Left renal cortex interstitium (tissue), 4 donors: Measurements from ENCODE around the gene CALY. TPM values are rescaled to one million over a fixed set of nuclear protein-coding genes. Genes with fewer than 3 reads are reported as not detected.
A peak's percentile ranks its signal among the peaks of the same experiment; 100 is the strongest.

Experiments used
- DNase-seq, 4 donors: peaks; one replicate each; pipeline ENCODE4 v3.0.0-alpha.2; 2013; ENCODE audit warnings: low read depth in 4 of 4, low spot score in 2 of 4, missing footprints in 1 of 4
- polyA plus RNA-seq, 4 donors: library from polyadenylated mRNA; unstranded; fragments of 120-200 nt; gene quantifications; one replicate each; pipeline ENCODE4 v1.2.1, GENCODE V29; 2013; ENCODE audit not compliant: insufficient read length in 4 of 4

CALY gene
- polyA plus RNA-seq, 4 donors: 0.31 to 0.73 TPM; not detected in 2

DNA sequence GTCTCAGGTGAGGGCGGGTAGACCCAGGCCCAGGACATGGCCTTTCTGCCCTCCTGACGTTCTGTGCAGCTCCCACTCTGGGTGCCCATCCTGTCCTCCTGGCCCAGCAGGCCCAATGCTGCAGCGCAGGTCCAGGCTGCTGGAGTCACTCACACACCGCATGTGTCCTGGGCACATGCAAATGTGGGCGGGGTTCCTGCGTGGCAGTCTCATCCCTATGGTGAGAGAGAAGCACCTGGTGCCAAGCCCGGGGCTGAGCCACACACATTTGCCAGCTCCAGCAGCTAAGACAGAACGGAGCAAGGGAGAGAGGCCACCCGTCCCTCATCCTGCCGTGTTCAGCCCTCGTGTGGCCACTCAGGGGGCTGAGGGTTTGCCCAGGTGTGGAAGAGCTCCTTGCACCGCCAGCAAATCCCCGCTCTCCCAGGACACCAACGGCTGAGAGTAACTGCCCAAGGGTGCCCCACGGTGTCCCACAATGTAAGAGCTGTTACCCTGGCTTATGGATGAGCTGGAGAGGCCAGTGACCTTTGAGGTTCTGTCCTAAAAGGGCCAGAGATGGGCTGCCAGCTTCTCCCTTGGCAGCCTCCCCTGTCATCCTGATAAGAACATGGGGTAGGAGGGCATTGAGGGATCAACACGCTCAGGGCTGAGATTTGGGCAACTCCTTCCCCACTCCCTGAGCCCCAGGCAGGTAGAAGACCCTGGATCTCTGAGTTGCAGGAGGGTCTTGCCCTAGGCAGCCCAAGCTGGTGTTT is 16.7 kb upstream of the CALY start:
- no peak for DNase-seq

DNA sequence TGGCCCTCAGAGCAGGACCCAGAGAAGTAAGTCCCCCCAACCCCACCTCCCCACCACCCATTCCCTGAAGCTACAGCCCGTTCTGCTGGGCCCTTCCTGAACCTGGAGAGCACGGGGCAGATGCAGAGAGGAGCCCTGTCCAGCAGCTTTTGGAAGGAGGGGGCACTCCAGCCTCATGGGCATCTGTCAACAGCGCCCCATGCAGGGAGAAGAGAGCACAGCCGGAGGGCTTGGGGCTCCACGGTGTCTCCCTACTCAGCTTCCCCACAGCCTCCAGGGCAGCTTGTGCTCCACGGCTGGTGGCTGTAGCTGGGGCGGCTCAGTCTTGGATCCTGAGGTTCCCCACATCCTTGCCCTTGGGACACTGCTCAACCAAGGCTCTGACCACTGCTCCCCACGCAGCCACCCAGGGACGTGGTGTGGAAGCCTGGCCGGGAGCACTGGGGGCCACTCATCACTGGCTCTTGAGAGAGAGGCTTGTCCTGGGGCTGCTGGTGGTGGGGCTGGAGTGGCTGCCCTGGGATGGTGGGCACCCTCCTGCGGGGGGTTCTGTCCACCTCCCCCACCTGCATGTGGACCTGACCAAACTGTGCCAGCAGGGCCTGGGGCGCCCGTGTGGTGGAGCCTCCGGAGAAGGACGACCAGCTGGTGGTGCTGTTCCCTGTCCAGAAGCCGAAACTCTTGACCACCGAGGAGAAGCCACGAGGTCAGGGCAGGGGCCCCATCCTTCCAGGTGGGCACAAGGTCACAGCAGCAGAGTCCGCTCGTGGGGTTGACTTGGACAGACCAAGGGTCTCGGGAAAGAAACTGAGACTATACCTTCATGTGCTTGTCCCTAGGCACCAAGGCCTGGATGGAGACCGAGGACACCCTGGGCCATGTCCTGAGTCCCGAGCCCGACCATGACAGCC is 15.0 kb upstream of the CALY start:
- DNase-seq: no peak

DNA sequence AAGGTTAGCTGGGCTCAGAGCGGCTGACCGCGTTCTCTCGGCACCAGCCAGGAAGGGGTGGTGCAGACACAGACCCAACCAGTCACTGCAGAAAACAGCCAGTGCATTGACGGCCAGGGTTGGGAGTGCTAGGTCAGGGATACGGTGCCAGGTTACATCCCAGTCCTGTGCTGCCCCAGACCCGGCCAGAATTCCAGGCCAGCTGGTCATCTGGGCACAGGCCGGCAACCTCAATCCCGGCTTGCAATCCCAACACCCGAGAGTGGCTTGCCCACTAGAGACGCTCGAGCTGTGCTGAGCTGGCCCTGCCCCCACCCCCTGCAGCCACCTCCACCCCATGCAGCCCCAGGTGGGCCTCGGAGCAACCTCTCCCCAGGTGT is 14.2 kb upstream of the CALY start:
- no peak for DNase-seq

DNA sequence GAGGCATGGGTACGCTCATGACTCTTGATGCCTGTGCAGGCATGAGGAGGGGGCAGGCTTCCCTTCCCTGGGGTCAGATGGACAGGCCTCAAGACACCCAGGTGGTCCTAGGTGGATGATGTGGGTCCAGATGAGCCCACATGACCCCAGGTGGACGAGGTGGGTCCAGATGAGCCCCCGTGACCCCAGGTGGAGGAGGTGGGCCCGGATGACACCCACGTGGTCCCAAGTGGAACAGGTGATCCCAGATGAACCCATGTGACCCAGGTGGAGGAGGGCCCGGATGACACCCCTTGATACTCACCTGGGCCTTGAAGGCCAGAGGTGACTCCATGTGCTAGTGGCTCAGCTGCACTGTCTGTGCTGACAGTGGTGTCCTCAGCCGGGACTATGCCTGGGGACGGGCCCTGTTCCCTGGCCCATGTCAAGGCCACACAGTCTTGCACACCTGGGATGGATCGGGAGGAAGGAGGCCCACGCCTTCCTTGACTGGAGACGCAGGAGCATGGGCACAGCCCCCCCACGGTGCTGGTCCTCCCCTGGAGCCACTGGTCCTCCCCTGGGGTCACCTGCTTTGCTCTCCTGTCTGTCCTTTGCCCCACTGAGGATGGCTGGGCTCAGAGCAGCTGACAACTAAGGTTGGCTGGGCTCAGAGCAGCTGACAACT is 13.7 kb upstream of the CALY start:
- DNase-seq: no peak

DNA sequence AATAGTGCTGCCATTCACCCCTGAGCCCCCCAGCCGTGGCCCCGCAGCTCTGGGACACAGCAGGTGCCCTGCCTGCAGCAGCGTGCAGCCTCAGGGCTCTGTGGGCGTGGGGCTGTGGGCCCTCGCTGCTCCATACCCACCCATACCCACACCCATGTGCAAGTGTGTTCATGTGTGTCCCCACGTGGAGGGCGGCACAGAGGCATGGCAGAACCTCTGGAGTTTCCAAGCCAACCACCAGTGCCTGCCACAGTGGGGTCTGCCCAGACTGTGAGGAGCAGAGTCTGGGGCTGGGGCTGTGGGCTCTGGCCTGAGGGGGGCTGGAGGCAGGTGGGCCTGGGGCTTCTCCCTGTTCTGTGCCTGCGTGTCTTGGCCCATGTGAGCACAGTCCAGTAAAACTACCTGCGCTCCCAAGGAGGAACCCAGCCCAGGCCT is 12.9 kb upstream of the CALY start:
- no peak for DNase-seq

DNA sequence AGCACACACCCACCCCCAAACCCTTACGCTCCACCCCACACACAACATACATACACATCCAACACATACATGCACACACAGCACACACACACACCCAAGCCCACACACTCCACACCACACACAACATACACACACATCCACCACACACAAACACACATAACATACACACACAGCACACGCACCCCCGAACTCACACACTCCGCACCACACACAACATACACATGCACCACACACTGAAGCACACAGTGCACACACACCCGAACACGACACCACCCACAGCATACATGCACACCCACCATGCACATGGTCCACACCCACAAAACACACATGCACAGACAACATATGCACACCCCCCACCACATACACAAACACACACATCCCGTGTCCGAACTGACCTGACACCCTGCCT is 12.5 kb upstream of the CALY start:
- no peak for DNase-seq

DNA sequence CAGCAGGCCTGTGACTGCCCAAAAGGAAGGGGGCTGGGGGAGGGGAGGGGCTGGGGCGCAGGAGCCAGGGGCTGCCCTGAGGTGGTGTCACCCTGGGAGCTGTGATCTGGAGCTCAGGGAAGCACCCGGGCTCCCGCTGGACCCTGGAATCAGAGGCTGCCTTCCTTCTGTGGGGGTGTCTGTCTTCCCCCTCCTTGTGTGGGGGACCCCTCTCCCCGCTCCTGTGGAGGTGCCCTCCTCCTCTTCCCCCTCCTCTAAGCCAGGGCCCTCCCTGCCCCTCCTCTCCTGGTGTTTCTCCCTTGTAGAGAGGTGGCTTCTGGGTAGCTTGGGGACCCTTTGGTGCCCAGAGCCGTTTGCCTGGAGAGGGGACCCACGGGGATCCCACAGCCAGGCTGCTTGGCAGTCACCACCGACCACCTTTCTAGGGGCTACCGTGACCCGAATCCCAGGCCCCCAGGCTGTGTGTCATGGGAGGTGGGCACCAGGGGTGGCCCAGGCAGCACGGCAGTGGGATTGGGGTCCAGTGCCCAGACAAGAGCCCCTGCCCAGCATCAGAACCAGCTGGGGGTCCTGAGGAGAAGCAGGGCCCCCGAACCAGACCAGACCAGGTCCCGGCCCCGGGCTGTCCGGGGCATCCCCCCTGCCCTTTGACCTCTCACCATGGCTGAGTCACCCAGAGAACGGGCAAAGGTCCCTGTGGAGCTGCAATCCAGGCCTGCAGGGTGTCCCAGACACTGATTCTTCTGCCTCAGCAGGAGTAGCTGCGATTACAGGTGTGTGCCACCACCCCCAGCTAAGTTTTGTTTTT is 11.2 kb upstream of the CALY start:
- DNase-seq: no peak

DNA sequence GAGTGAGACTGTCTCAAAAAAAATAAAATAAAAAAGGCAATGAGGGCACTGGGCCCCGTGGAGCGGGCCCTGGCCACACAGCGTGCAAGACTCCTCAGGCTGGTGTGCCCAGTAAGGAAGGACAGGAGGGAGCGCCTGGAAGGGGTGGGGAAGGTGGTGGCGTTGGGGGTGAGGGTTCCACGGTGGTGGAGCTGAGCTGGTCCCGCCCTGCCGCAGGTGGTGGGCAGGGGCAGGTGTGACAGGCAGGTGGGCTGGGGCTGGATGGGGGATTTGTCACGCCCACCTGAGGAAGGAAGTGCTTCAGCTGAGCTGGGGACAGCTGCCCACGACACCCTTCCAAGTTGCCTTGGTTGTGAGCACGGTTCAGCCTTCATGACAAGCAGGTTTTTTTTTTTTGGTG is 9.7 kb upstream of the CALY start:
- DNase-seq: no peak

DNA sequence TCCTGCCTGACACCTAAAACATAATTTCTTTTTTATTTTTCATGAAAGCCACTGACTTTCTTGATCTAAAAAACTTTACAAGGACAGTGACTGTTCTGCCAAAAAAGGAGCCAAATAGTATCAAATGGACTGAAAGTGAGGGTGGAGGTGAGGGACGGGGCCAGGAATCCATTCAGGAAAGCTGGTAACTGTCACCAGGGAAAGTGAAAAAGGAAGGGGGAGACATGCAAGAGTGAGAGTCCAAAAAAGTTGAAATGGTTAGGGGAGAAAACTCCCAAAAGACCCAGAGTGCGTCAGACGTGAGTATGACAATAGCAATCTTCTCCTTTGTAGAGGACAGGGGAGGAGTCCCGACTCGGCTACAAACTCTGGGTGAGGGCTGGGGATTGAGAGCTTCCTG is 7.5 kb upstream of the CALY start:
- DNase-seq: no peak

DNA sequence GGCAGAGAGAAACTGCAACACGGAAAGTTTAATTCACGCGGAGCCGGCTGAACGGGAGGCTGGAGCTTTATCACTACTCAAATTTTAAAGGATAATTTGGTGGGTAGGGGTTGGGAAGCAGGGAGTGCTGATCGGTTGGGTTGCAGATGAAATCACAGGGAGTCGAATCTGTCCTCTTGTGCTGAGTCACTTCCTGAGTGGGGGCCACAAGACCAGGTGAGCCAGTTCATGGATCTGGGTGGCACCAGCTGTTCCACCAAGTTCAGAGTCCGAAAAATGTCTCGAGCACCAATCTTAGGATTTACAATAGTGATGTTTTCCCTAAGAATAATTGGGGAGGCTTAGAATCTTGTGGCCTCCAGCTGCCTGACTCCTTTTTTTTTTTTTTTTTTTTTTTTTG is 6.9 kb upstream of the CALY start:
- no peak for DNase-seq

DNA sequence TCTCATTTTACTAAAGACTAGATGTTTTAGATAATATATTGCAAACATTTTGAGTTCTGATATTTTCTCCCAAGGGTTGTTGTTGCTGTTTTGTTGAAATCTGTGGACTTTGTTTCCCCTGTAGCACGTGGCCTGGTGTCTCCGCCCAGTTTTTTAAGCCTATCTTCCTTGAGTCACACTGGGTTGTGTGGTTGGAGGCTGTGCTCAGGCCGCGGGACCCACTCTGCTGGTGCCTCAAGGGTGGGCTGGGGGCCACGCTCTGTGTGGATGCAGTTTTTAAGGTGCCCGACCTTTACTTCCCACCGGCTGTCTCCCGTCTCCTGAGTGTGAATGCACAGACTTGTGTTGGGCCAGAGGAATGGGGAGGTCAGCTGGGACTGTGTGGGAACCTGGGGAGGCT is 6.2 kb upstream of the CALY start:
- DNase-seq: no peak

DNA sequence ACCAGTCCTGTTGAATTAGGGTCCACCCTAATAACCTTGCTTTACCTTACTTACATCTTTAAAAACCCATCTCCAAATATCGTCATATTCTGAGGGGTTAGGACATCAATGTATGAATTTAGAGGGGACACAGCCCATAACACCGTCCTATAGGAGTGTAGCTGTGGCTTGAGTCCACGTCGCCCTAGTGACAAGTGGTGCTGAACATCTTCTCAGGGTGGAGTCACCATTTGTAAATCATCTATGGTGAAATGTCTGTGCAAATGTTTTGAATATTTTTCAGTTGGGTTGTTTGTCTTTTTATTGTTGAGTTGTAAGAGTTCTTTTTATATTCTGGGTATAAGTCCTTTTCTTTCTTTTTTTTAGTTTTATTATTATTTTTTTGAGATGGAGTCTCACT is 5.3 kb upstream of the CALY start:
- no peak for DNase-seq

DNA sequence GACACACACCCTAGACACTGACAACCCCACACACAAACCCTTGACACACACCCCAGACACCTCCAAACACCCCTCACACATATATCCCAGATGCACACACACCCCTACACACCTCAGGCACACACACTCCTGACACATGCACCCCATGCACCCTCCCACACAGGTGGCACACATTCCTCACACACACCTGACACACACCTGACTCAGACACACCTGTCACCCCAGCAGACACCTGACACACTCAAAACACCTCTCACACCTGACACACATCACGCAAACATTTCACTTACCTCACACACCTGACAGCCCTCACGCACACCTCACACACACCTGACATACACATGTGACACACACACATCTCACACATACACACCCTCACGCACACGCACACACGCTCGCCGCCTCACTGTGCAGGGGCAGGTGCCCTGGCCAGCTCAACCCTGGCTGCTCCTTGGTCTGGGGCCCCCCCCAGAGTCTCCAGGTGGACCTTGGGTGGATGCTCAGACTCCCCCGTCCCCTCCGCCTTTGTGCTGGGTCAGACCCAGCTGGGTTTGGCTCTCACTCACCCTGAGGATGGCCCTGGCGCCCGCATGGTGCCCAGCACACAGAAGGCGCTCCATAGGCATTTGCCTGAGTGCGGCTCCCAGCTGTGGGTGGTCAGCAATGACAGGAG is 3.1 kb upstream of the CALY start:
- no peak for DNase-seq

DNA sequence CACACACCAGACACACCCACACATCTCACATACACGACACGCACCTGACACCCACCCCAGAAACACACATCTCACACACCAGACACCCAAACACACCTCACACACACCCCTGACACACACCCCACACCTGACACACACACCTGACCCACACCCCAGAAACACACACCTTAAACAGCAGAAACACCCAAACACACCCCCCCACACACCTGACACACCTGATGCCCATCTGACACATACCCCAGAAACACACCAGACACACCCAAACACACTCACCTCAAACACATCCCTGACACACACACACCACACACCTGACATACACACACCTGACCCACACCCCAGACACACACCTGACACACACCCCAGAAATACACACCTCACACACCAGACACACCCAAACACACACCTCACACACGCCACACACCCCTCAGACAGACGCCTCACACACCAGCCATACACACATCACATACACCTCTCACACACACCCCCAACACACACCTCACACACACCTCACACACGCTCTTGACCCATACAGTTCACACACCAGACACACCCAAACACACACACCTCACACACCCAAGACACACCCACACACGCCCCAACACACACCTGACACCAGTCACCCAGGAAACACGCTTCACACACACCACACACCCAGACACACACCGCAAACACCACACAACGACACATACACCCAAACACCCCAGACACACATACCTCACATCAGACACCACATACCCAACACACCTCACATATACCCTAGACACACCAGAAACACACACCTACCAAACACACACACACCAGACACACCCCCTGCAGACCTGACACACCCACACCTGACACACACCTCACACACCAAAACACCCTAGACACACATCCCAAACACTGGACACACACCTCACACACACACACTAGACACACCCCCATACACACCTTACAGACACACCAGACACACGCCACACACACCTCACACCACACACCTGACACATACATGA is 1.7 kb upstream of the CALY start:
- DNase-seq: no peak

DNA sequence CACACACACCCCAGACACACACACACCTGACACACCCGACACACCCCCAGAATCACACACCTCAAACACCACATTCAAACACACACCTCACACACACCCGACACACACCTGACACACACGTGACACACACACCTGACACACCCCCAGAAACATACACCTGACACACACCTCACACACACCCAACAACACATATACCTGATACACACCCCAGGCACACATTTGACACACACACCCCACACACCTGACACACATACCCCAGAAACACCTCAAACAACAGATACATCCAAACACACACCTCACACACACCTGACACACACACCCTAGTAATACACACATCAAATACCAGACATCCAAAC is 652 bp upstream of the CALY start:
- DNase-seq: no peak

DNA sequence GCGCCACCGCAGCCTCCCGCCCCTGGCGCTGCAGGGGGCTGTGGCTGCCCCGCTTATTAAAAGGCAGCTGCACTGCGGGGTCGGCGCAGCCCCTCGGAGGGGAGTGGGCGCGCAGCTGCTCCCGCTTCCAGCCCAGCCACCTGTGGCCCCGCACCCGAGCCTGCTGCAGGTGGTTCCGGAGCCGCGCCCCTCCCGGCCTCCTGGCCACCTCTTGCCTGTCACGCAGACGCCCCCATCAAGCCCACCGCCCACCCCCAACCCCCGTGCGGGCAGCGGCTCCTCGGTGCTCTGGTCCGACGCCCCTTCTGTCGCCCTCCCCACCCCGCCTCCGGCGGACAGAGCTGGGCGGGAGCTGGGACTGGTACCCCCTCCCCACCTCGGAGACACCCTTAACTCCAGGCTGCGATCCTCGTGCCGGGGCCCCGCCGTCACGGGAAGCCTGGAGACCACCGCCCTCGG is 549 bp downstream of the CALY start:
- DNase-seq: no peak

DNA sequence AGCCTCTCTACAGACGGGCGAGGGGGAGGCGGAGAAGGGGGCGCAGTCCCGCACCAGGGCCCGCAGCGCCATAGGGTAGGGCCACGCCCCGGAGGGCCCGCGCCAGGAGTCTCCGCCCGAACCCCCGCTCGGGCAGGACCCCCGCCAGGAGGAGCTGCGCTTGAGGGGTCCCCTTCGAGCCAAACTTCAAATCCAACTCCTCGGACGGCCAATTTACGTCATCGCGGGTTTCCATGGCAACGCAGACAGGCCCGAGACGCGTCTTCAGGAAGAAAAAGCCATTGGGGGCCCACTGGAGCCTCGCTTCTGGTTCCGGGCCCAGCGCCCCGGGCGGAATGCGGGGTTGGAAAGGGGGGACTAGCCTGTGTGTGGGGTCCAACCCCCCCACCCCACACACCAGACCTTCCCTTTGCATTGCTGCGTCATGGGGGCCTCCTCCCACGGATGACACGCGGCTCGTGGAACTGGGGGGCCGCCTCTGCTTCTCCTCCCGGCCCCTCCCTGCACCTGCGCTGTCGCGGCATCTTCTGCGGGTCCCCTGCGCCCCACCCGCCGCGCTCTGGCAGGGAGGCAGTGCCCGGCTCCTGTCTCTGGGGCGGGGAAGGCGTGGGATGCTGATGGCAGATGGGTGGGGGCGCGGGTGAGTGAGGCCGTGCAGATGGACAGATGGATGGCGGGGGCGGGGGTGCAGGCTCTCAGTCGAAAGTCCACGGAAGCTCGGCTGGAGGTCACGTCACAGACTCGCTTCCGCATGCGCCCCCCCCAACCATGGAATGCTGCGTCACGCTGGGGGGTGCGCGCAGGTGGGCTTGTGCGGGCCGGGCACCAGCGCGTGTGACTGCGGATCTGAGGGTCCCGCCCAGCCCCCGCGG is 1.2 kb downstream of the CALY start:
- peak in 1 of 4 donors; percentile 59 for DNase-seq
